K562 (cell line): ENCODE results near the gene NFKBIB. TPM values are rescaled to one million over a fixed set of nuclear protein-coding genes. Genes with fewer than 3 reads are reported as not detected.

Source experiments
- ATAC-seq: fragments of 200-7000 bp; cut with Tn5 transposase; 3 replicates; pipeline ENCODE4 v1.9.1; 2020; ENCODE audit warnings: moderate library complexity
- BruUV-seq: library from RNA; stranded (reverse); fragments of 400-500 nt; replicated peaks from 2 replicates; lab custom pipeline; 2021; lab: Mats Ljungman, UMichigan
- CTCF ChIA-PET: fragments of 300-600 bp; formaldehyde crosslinking; extraction: SDS; loops from one replicate; lab custom pipeline; 2021; ENCODE audit warnings: low intra/inter-chr PET ratio; lab: Yijun Ruan, JAX
- POLR2A ChIA-PET: fragments of 300-600, 350-650 bp; sonication (Branson Sonifier 250); formaldehyde crosslinking; extraction: SDS; loops from one replicate; lab custom pipeline; 2021; ENCODE audit warnings: antibody characterized with exemption, inconsistent platforms; lab: Yijun Ruan, JAX
- DNase-seq, 4 experiments: peaks; one replicate each; pipeline versions ENCODE4 v3.0.0 to v3.0.0-alpha.2; 2011 to 2018; ENCODE audit warnings: low spot score in 3 of 4, mixed read lengths in 3 of 4; ENCODE audit errors: extremely low read depth in 1 of 4
- FAIRE-seq: peaks from 2 replicates; lab custom pipeline; 2011; peaks lifted over from hg19 to GRCh38; lab: Jason Lieb, UNC
- H2AFZ ChIP-seq: 2 replicates; pipeline ENCODE4 v1.6.0; 2011; ENCODE audit warnings: low read depth, low read length, control low read depth, inconsistent platforms
- H3K27ac ChIP-seq: fragments of 200-600 bp; 3 replicates; pipeline ENCODE4 v1.8.0; 2011; ENCODE audit warnings: low read depth, mild to moderate bottlenecking, control low read depth, inconsistent platforms, low read length, moderate library complexity, mixed read lengths; ENCODE audit errors: extremely low read depth
- H3K27me3 ChIP-seq, 2 experiments: fragments of 300-600 bp in 1 of 2; 2 replicates in 1 of 2; 3 replicates in 1 of 2; pipeline versions ENCODE4 v1.6.0 to v1.8.0; 2011; ENCODE audit warnings: inconsistent platforms in 2 of 2, low read length in 2 of 2, mild to moderate bottlenecking in 1 of 2, mixed read lengths in 1 of 2, moderate library complexity in 1 of 2; ENCODE audit not compliant: control insufficient read depth in 2 of 2, insufficient read depth in 2 of 2
- H3K36me3 ChIP-seq: fragments of 300-600 bp; 3 replicates; pipeline ENCODE4 v1.8.0; 2011; ENCODE audit warnings: mild to moderate bottlenecking, low read length, inconsistent platforms; ENCODE audit not compliant: control insufficient read depth, insufficient read depth
- H3K4me1 ChIP-seq, 2 experiments: fragments of 200-600 bp in 1 of 2; replicated peaks in 1 of 2; 2 replicates in 1 of 2; 3 replicates in 1 of 2; pipeline versions ENCODE4 v1.5.1 to v1.8.0; 2011; ENCODE audit warnings: inconsistent platforms in 2 of 2, low read length in 2 of 2, mild to moderate bottlenecking in 1 of 2, mixed read lengths in 1 of 2, moderate library complexity in 1 of 2; ENCODE audit not compliant: control insufficient read depth in 2 of 2, insufficient read depth in 2 of 2
- H3K4me2 ChIP-seq: 2 replicates; pipeline ENCODE4 v1.6.1; 2011; ENCODE audit warnings: low read length, control low read depth, inconsistent platforms, mixed read lengths; ENCODE audit not compliant: insufficient read depth
- H3K4me3 ChIP-seq: fragments of 200-600 bp; sonication (generic), shearing (Covaris generic); 2 replicates; pipeline ENCODE4 v1.5.1; 2016; ENCODE audit warnings: control low read depth, inconsistent platforms
- H3K79me2 ChIP-seq: fragments of 200-600 bp; 3 replicates; pipeline ENCODE4 v1.8.0; 2011; ENCODE audit warnings: low read length, inconsistent platforms; ENCODE audit not compliant: control insufficient read depth, insufficient read depth
- H3K9ac ChIP-seq, 2 experiments: 2 replicates each; pipeline versions ENCODE4 v1.6.0 to v1.6.1; 2011; ENCODE audit warnings: low read depth in 2 of 2, low read length in 2 of 2, control low read depth in 1 of 2, inconsistent platforms in 1 of 2, mild to moderate bottlenecking in 1 of 2, mixed read lengths in 1 of 2; ENCODE audit not compliant: insufficient read depth in 1 of 2
- H3K9me1 ChIP-seq: one replicate; pipeline ENCODE4 v1.6.0; 2011; ENCODE audit warnings: inconsistent platforms, mild to moderate bottlenecking, low read length, moderate library complexity; ENCODE audit not compliant: control insufficient read depth, insufficient read depth
- H3K9me3 ChIP-seq: replicated peaks from 2 replicates; pipeline ENCODE4 v1.5.1; 2011; ENCODE audit warnings: low read depth, low read length, inconsistent platforms; ENCODE audit not compliant: control insufficient read depth, insufficient read depth
- H4K20me1 ChIP-seq: replicated peaks from 2 replicates; pipeline ENCODE4 v1.6.1; 2011; ENCODE audit warnings: low read length, inconsistent platforms, mixed read lengths; ENCODE audit not compliant: control insufficient read depth, insufficient read depth
- DDX20 ChIP-seq: fragments of 450-650 bp; IDR thresholded peaks from 2 replicates; pipeline ENCODE4 v1.6.1; 2016; ENCODE audit warnings: missing genetic modification characterization, low read depth, mild to moderate bottlenecking, missing compliant biosample characterization, moderate library complexity
- DMBX1 ChIP-seq: fragments of 250-450 bp; sonication (Bioruptor Pico); IDR thresholded peaks from 2 replicates; pipeline ENCODE4 v1.8.0; 2022; ENCODE audit warnings: inconsistent platforms, mild to moderate bottlenecking, moderate library complexity, borderline replicate concordance
- FOS ChIP-seq: IDR thresholded peaks from 3 replicates; pipeline ENCODE4 v1.6.1; 2011; ENCODE audit not compliant: insufficient read length; ENCODE audit errors: extremely low read depth
- HIVEP1 ChIP-seq: fragments of 250-450 bp; sonication (Bioruptor Pico); IDR thresholded peaks from 2 replicates; pipeline ENCODE4 v1.4.0; 2020; ENCODE audit warnings: mild to moderate bottlenecking
- HMG20B ChIP-seq: fragments of 250-450 bp; sonication (Bioruptor Pico); IDR thresholded peaks from 2 replicates; pipeline ENCODE4 v1.5.0; 2021; ENCODE audit warnings: mild to moderate bottlenecking
- HNRNPH1 ChIP-seq: fragments of 200-400 bp; formaldehyde crosslinking; optimal IDR thresholded peaks from 2 replicates; pipeline ENCODE3; 2017; ENCODE audit warnings: low read depth, mild to moderate bottlenecking, low read length, moderate library complexity
- KLF13 ChIP-seq: fragments of 450-650 bp; IDR thresholded peaks from 2 replicates; pipeline ENCODE4 v1.6.1; 2016; ENCODE audit warnings: missing genetic modification characterization, low read depth, mild to moderate bottlenecking, missing compliant biosample characterization, moderate library complexity, borderline replicate concordance
- PCBP1 ChIP-seq: fragments of 200-400 bp; formaldehyde crosslinking; IDR thresholded peaks from 2 replicates; pipeline ENCODE4 v1.6.1; 2018; ENCODE audit warnings: mild to moderate bottlenecking, low read depth, low read length; ENCODE audit not compliant: poor library complexity, severe bottlenecking
- PTTG1 ChIP-seq: fragments of 450-650 bp; IDR thresholded peaks from 2 replicates; pipeline ENCODE4 v1.6.1; 2016; ENCODE audit warnings: low read depth, mild to moderate bottlenecking, missing genetic modification characterization, missing compliant biosample characterization
- RB1 ChIP-seq: fragments of 450-650 bp; IDR thresholded peaks from 2 replicates; pipeline ENCODE4 v1.6.1; 2017; ENCODE audit warnings: low read depth, mild to moderate bottlenecking
- SMARCC2 ChIP-seq: fragments of 450-650 bp; IDR thresholded peaks from 2 replicates; pipeline ENCODE4 v1.6.1; 2017; ENCODE audit warnings: antibody characterized with exemption, moderate library complexity, mild to moderate bottlenecking, low read depth
- SP2 ChIP-seq: IDR thresholded peaks from 2 replicates; pipeline ENCODE4 v1.6.1; 2011; ENCODE audit warnings: mild to moderate bottlenecking, low read depth, low read length, moderate library complexity; ENCODE audit not compliant: poor library complexity, severe bottlenecking; ENCODE audit errors: extremely low read depth
- STAG1 ChIP-seq: sonication (generic); formaldehyde crosslinking; IDR thresholded peaks from 2 replicates; pipeline ENCODE4 v1.5.0; 2020; ENCODE audit warnings: missing genetic modification reagents, borderline replicate concordance
- STAT5B ChIP-seq: fragments of 250-450 bp; sonication (Bioruptor Pico); IDR thresholded peaks from 2 replicates; pipeline ENCODE4 v1.8.0; 2021; ENCODE audit warnings: mild to moderate bottlenecking, inconsistent platforms
- TAL1 ChIP-seq: fragments of 450-650 bp; IDR thresholded peaks from 2 replicates; pipeline ENCODE4 v1.6.1; 2016; ENCODE audit warnings: mild to moderate bottlenecking
- ZBTB2 ChIP-seq: fragments of 450-650 bp; IDR thresholded peaks from 2 replicates; pipeline ENCODE4 v1.6.1; 2016; ENCODE audit warnings: antibody characterized with exemption
- ZBTB7A ChIP-seq: IDR thresholded peaks from 2 replicates; pipeline ENCODE4 v1.6.1; 2011; ENCODE audit warnings: low read depth, mild to moderate bottlenecking, low read length, moderate library complexity, borderline replicate concordance; ENCODE audit not compliant: control insufficient read depth
- ZKSCAN1 ChIP-seq: fragments of 150-350 bp; IDR thresholded peaks from 2 replicates; pipeline ENCODE4 v1.6.1; 2016; ENCODE audit warnings: low read depth, low read length
- ZNF23 ChIP-seq: fragments of 250-450 bp; sonication (Bioruptor Pico); IDR thresholded peaks from 2 replicates; pipeline ENCODE4 v1.4.0; 2020; ENCODE audit warnings: mild to moderate bottlenecking
- ZNF586 ChIP-seq: fragments of 450-650 bp; formaldehyde crosslinking; conservative IDR thresholded peaks from 2 replicates; pipeline ENCODE4 v1.4.0; 2020; ENCODE audit warnings: mild to moderate bottlenecking, moderate library complexity
- WGBS: fragments of 100-300 bp; shearing (Covaris generic); methylation state at CpG from one replicate; pipeline ENCODE4 v1.1.6; 2016; ENCODE audit warnings: low coverage, mixed read lengths; ENCODE audit not compliant: insufficient coverage; ENCODE audit errors: missing lambda C conversion rate; 5-methylcytosine and 5-hydroxymethylcytosine counted together
- in situ Hi-C: fragments of 300-500 bp; cut with MboI; formaldehyde crosslinking; loops from 4 replicates; pipeline ENCODE4 v1.15.0; 2018; ENCODE audit warnings: inconsistent platforms, mixed read lengths
- intact Hi-C: fragments of 100-400 bp; cut with micrococcal nuclease; formaldehyde crosslinking; loops from 2 replicates; pipeline ENCODE4 v1.14.2; 2022
- polyA plus RNA-seq, 8 experiments: library from polyadenylated mRNA; depleted of rRNA in 4 of 8; stranded (reverse) in 5 of 8; unstranded in 3 of 8; fragments of >200 nt; fragmentation: Nextera tagmentation in 2 of 8; fragmentation: Illumina TruSeq in 1 of 8; extraction: Ambion mirVana in 2 of 8; extraction: Trizol in 1 of 8; gene quantifications; 2 replicates each; pipeline versions ENCODE4 v1.2.1 to v1.2.3, GENCODE V29; 2011 to 2014; ENCODE audit warnings: inconsistent platforms in 1 of 8, missing spikeins in 1 of 8
- total RNA-seq, 7 experiments: library from RNA; depleted of rRNA in 6 of 7; stranded (reverse); fragments of >200 nt in 6 of 7; fragmentation: Illumina TruSeq in 2 of 7; extraction: Trizol in 2 of 7; gene quantifications; 2 replicates each; pipeline versions ENCODE4 v1.2.1 to v1.2.3, GENCODE V29; 2011 to 2021; ENCODE audit warnings: low replicate concordance in 1 of 7
- TF ChIP-seq, protein P1 (sequence below), 2 experiments: fragments of 450-650 bp in 1 of 2; sonication (generic) in 1 of 2; formaldehyde crosslinking; conservative IDR thresholded peaks; 2 replicates each; pipeline versions ENCODE4 v1.4.0 to v1.8.1; 2020 to 2022; ENCODE audit warnings: mild to moderate bottlenecking in 1 of 2, missing genetic modification reagents in 1 of 2

The NFKBIB gene
- total and polyA plus RNA-seq, 9 of the 15 experiments (the other 6 are each of a cell fraction or from before 2014, with no cell fraction given), result 1.5 to 44.9 (median 10.4) TPM

DNA sequence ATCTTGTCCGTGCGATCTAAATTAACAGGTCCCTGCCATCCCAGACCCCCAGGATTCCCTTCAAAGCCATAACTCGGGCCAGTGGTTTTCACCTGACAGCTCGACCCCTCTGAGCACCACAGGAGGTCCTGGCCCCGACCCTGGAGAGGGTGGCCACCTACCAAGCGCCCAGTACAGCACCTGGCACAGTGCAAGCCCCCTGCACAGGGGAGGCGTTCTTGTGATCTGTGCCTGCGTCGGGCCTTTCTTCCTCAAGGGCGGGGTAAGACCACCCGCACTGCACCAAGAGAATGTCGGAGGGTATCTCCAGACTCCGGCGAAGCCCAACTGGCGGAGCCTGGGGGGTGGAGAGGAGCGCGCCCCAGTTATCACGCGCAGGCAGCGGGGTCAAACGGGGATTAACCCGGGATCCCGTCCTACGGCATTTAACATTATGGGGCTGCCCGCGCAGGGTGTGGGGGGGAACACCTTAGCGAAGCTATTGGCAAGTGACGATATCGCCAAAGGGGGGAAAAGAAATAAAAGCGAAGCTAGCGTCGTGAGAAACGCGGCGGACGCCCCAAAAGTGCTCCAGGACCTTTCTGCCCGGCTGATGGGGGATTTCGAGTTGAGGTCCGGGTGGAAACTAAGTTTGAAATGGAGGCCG is 48.7 kb upstream of the NFKBIB start:
- TSS peak; percentile 78 for BruUV-seq
- DNase-seq, result peak in 2 of 4 experiments; percentile 60 to 80
- TF ChIP-seq HMG20B (CRISPR knock-in tag), result no peak
- TF ChIP-seq ZKSCAN1, result peak; percentile 4; the same call in 1 of the 2 replicates
- no peak for TF ChIP-seq PTTG1 (tag)
- TF ChIP-seq ZBTB2, result no peak
- TF ChIP-seq KLF13 (tag), result no peak
- no peak for TF ChIP-seq SMARCC2
- no peak for TF ChIP-seq DMBX1 (CRISPR knock-in tag)
- no peak for TF ChIP-seq ZNF586 (CRISPR knock-in tag)
- TF ChIP-seq HNRNPH1, result no peak
- no peak for TF ChIP-seq STAT5B (CRISPR knock-in tag)
- TF ChIP-seq ZNF23 (CRISPR knock-in tag), result no peak
- TF ChIP-seq HIVEP1 (CRISPR knock-in tag), result no peak
- TF ChIP-seq ZBTB7A, result no peak
- TF ChIP-seq STAG1 (CRISPR knock-in tag), result no peak
- TF ChIP-seq DDX20 (tag), result no peak
- TF ChIP-seq, protein P1, sequence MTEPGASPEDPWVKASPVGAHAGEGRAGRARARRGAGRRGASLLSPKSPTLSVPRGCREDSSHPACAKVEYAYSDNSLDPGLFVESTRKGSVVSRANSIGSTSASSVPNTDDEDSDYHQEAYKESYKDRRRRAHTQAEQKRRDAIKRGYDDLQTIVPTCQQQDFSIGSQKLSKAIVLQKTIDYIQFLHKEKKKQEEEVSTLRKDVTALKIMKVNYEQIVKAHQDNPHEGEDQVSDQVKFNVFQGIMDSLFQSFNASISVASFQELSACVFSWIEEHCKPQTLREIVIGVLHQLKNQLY (CRISPR knock-in tag; conservative IDR thresholded peaks at IDR 0.05), result no peak
- TF ChIP-seq PCBP1, result peak; percentile 49
- TF ChIP-seq TAL1, result no peak
- TF ChIP-seq SP2, result no peak
- no peak for TF ChIP-seq FOS
- TF ChIP-seq RB1, result no peak

More for the DNA sequence above, 48.7 kb upstream of the NFKBIB start:
- ATAC-seq, result peak; percentile 1
- H3K27me3 ChIP-seq, result no peaks in the 10 kb centered on the region
- ChIA-PET CTCF (interaction anchor here (1.0 kb wide), 1 partner anchor 79 kb away, joined by 3 read pairs; the partner anchor contains the start of genes MRPS12 and SARS2), POLR2A (interaction anchor here (0.7 to 6.0 kb wide), 6 partner anchors 9 to 338 kb away, joined by 3 to 58 read pairs (median 4); partner anchors contain the start of gene ECH1)
- FAIRE-seq, result no peak
- H3K27ac ChIP-seq, result peak overlapping the region; percentile 94
- H3K9me3 ChIP-seq, result no peaks in the 10 kb centered on the region
- peak overlapping the region; percentile 89 for H3K4me2 ChIP-seq
- H3K4me3 ChIP-seq, result peak overlapping the region; percentile 80
- peaks cover 16 to 46% of the 10 kb centered on the region in 2 experiments; a peak in 4 of 5 replicates for H3K4me1 ChIP-seq
- intact Hi-C loops, result loop anchor here (1.0 to 2.0 kb wide), 3 partner anchors 32 to 79 kb away; partner anchors contain the start of genes MRPS12 and SARS2
- H4K20me1 ChIP-seq, result peaks cover 5% of the 10 kb centered on the region
- in situ Hi-C loops, result no loop called here
- no peaks in the 10 kb centered on the region for H3K9me1 ChIP-seq
- H3K9ac ChIP-seq, result peak overlapping the region; percentile 76 to 97
- peak overlapping the region; percentile 48 for H2AFZ ChIP-seq
- under 1% methylated on average over 39 of the region's 40 CpGs for WGBS
- peaks cover 47% of the 10 kb centered on the region for H3K79me2 ChIP-seq
- H3K36me3 ChIP-seq, result peaks cover 29% of the 10 kb centered on the region
